D341Med (cell line): ENCODE results near the gene STX4.

Experiments used
- DNase-seq: peaks from one replicate; pipeline ENCODE4 v3.0.0; 2012; ENCODE audit warnings: low spot score

The STX4 gene, protein sequence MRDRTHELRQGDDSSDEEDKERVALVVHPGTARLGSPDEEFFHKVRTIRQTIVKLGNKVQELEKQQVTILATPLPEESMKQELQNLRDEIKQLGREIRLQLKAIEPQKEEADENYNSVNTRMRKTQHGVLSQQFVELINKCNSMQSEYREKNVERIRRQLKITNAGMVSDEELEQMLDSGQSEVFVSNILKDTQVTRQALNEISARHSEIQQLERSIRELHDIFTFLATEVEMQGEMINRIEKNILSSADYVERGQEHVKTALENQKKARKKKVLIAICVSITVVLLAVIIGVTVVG

DNA sequence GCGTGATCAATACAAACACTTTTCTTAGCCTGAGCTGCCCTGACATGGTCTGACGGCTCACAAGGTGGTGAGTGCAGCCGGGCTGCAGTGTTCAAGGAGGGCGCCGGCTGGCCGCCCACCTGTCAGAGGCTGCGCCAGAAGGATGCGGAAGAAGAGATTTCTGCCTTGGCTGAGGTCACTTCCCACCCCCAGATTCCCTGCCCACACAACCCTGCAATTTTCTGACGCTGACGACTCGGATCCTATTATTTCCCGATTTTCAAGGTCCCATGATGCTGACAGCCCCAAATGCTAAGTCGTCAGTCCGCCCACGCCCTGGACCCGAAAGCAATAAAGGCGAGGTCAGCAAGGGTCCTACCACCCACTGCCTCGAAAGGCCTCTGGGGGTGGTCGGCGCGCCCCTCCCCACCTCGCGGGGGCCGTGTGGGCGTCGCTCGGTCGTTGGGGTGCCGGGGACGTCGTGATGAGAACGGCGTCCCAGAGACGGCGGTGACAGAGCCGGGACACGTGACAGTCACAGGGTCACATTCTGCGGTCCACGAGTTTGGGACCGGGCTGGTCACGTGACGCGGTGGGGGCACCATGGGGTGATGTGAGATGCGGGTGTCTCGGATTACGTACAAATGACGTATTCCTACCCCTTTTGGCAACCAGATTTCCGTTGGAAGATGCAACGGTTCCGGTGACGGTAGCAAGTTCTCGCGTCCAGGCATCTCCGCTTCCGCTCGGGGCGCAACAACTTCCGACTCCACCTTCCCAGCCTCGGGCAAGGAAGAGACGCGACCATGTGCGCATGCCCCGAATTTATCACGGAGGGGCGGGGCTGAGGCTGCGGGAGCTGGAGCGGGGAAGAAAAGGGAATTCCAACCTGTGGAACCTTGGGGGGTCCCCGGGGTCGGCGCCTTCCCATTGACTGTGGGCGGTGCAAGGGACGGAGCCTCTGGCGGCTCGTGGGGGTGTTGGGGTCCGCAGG lies at the start of gene STX4:
STX4 (plus strand) TSS at position 823 of the 973 bp plus-strand sequence. CDS start 248 bp downstream, outside the sequence.
- peak; percentile 94 for DNase-seq

DNA sequence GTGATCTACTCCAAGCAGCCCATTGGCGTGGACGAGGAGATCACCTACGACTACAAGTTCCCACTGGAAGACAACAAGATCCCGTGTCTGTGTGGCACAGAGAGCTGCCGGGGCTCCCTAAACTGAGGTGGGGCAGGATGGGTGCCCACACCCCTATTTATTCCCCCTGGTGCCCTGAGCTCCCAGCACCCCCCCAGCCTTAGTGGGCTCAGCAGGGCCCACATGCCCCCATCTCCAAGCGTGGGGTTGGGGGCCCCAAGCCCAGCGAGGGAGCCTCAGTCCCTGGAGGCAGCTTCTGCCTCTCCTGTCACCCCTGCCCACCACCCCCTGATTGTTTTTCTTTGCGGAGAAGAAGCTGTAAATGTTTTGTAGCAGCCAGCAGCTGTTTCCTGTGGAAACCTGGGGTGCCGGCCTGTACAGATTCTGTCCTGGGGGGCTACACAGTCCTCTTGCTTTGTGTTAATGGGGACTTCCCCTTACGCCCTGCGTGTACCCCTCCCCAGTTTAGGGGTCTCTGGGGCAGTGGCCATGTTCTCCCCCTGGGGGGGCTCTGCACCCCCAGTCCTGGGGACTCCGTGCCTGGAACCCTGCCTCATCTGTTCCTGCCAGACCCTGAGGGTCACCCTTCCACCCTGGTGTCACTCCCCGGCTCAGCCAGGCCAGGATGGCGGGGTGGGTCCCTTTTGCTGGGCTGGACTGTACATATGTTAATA lies 49.3 kb upstream of the STX4 start:
- DNase-seq: no peak

DNA sequence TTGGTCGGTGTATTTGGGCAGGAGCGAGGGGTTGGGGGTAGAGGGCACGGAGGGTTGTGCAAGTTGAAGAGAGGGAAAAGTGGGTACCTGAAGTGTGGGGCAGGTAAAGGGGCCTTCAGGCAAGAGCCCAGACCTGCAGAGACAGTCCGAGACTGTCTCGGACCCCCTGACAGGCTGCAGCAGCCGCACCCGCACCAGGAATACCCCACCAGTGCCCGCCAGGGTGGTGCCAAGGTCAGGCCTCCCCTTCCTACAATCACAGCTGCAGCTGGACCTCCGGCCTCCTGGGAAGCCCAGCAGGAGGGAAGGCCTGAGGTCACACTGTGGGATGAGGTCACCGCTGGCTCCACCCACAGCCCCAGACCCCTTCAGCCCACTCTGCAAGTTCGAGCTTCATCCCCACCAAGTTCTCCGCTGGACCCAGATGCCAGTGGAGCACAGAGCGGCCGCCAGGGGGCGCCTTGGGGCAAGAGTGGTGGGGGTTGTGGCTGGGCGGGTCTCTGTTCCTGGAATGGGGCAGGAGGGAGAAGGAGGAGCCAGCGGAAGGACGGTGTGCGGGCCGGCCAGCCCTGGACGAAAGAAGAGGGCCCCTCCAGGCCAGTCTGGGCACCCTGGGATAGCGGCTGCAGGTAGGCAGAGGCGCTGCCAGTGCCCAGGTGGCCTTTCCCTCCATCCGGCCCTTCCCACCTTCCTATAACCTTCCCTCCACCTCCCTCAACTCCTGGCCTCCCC lies 48.5 kb upstream of the STX4 start, which contains the start of gene HSD3B7:
HSD3B7 (plus strand) TSS at position 539 of the 732 bp plus-strand sequence. CDS start 452 bp downstream, outside the sequence.
- peak; percentile 93 for DNase-seq

DNA sequence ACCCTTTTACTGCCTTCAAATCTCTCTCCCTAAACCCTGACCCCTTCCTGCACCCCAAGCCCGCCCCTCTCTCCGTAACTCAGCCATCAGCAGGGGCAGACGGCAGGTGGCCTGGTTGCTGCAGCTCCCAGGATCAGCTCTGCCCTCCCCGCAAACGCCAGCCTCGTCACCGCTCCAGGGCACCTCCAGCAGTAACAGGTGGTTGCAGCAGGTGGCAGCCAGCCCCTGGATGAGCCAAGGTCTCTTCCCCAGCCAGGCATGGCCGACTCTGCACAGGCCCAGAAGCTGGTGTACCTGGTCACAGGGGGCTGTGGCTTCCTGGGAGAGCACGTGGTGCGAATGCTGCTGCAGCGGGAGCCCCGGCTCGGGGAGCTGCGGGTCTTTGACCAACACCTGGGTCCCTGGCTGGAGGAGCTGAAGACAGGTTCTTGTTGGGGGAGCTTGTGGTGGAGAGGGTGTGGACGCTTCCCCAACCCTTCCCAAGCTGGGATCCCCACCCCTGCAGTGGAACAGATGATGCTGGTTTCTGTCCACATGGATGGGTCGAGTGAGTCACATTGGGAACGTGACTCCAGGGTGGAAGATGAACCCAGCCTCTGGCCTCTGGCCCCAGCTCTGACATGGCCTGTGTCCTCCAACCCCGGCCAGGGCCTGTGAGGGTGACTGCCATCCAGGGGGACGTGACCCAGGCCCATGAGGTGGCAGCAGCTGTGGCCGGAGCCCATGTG lies 47.8 kb upstream of the STX4 start:
- peak; percentile 67 for DNase-seq

DNA sequence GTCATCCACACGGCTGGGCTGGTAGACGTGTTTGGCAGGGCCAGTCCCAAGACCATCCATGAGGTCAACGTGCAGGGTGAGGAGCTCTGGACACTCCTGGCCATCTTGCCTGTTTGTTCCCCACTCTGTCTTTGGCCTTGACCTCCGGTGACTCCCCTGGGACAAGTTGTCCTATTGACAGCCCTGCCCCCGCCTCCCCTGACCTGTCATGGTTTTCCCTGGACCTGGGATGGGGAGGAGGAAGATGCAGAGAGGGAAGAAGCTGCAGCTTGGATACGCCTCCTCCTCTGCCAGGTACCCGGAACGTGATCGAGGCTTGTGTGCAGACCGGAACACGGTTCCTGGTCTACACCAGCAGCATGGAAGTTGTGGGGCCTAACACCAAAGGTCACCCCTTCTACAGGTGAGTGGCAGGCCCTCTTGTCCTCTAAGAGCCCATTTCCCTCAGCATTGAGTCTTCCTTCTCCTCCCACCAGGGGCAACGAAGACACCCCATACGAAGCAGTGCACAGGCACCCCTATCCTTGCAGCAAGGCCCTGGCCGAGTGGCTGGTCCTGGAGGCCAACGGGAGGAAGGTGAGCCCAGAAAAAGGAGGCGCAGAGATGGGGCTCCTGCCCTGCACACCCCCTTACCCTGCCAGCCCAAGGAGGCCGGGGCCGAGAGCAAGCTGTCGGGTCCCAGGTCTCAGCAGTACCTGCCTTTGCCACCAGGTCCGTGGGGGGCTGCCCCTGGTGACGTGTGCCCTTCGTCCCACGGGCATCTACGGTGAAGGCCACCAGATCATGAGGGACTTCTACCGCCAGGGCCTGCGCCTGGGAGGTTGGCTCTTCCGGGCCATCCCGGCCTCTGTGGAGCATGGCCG lies 47.0 kb upstream of the STX4 start:
- no peak for DNase-seq

DNA sequence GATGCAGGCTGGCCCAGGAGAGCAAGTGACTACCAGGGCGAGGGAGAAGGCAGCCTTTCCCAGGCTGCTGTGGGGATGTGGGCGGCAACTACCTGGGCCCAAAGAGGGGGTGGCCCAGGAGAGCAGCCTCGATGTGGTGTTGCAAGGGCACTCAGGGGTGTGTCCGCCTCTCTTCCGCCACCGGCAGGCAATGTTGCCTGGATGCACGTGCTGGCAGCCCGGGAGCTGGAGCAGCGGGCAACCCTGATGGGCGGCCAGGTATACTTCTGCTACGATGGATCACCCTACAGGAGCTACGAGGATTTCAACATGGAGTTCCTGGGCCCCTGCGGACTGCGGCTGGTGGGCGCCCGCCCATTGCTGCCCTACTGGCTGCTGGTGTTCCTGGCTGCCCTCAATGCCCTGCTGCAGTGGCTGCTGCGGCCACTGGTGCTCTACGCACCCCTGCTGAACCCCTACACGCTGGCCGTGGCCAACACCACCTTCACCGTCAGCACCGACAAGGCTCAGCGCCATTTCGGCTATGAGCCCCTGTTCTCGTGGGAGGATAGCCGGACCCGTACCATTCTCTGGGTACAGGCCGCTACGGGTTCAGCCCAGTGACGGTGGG lies 45.7 kb upstream of the STX4 start:
- no peak for DNase-seq

DNA sequence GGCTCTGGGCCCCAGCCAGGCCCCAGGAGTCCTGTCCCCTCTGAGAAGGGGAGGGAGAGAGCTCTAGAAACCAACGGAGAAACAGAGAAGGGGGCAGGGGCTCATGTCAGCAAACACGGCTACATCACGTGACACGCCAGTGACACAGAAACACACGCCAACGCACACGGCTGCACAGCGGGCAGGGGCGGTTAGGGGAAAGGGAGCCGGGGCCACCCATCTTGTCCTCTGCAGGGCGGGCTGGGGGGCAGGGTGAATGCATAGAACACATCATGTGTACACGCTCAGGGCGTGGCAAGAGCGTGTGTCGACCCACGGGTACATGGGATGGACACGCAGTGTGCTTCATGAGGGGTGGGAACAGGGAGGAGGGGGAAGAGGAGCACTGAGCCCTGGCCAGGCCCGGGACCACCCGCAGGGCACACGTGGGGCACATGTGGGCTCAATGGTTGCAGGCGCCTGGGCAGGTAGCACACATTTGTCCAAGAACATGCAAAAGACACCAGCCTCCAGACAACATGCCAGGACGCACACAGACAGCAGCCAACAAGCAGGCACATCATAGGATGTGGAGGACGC lies 43.8 kb upstream of the STX4 start:
- DNase-seq: no peak

DNA sequence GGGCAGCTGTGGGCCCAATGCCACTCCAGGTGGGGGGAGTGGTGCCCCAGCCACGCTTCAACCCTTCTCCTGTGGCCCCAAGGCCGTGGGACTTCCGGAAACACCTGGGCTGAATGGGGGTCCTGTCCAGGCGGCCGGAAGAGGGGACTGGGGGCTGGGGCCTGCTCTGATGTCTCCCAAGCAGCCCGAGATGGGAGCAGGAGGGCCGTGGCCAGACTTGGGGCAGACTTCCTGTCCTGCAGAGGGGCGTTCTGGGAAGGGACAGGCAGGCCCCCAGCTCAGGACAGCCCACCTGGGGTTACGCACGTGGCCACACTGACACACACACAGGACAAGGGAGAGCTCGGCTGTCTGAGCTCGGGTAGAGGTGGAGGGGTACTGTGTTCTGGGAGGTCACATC lies 43.3 kb upstream of the STX4 start:
- DNase-seq: no peak

DNA sequence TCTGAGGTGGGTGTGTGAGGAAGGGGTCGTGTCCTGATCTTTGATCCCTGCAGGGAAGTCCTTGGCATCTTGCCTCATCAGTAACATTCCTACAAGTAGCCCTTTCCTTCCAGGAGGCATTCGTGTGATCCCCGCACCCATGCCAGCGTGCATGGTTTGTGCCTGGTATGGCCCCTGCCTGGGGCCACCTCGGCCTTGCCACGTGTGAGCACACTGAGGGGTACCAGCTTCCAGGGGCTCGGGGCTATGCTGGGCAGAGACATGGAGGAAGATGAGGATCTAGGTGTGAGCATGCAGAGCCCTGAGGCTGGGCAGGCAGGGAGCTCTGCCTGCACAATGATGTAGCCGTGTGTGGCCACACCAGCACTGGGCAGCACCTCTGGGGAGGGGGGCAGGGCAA lies 42.3 kb upstream of the STX4 start:
- no peak for DNase-seq

DNA sequence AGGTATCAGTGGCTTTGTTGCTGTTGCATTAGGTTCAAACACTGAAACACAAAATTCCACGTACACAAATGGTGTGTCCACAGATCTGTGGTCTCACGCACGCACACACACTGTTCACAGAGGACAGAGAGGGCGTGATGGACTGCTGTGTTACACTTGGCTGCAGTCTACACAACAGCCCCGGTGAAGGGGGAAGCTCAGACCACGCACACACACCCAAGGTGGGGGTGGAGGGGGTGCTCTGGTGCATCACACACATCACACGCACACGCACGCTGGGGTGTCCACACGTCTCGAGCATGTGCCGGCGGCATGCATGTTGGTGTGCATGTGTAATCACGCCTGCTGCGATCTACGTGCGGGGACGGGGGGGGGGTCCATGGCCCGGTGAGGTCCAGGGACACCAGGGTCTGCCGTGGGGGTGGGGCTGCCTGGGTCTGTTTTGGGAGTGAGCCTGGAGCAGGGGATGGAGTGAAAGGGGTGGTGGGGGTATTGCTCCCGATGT lies 41.0 kb upstream of the STX4 start:
- no peak for DNase-seq

DNA sequence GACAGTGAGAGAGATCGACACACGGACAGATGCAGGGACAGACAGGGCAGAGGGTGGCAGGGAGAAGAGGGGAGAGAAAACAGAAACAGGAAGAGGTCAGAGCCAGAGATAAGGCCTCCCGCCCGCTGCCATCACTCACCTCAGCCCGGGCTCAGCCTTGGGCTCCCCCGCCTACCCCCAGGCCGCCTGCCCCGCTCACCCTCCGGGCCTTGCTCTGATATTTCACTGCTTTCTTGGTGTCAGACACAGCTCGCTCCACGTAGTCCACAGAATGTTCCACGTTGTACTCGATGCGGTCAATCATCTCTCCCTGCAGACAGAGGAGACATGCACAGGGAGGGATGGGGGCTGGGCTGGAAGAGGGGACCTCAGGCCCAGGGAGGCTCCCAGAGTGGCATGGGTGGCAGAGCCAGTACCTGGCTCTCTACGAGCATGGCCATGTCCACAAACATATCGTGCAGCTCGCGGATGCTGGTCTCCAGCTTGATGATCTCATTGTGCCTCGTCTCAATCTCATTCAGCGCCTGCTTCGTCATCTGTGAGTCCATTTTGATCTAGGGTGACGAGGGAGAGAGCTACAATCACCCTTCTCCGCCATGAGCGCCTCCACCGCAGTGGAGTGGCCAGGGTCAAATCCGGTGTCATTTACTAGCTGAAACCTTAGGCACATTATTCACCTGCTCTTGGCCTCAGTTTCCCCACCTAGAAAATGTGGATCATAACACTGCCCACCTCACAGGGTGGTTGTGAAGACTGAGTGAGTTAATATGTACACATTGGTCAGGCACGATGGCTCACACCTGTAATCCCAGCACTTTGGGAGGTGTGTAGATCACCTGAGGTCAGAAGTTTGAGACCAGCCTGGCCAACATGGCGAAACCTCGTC lies 40.2 kb upstream of the STX4 start:
- DNase-seq: no peak

DNA sequence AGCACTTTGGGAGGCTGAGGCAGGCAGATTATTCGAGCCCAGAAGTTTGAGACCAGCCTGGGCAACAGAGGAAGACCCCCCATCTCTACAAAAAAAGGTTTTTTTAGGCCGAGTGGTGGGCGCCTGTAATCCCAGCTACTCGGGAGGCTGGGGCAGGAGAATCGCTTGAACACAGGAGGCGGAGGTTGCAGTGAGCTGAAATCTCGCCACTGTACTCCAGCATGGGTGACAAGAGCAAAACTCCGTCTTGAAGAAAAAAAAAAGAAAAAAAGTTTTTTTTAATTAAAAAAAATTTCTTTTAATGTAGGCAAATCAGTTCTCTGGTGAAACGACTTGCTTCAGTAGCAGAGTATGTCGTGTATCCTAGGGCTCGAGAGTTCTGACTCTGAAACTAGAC lies 37.4 kb upstream of the STX4 start:
- no peak for DNase-seq

DNA sequence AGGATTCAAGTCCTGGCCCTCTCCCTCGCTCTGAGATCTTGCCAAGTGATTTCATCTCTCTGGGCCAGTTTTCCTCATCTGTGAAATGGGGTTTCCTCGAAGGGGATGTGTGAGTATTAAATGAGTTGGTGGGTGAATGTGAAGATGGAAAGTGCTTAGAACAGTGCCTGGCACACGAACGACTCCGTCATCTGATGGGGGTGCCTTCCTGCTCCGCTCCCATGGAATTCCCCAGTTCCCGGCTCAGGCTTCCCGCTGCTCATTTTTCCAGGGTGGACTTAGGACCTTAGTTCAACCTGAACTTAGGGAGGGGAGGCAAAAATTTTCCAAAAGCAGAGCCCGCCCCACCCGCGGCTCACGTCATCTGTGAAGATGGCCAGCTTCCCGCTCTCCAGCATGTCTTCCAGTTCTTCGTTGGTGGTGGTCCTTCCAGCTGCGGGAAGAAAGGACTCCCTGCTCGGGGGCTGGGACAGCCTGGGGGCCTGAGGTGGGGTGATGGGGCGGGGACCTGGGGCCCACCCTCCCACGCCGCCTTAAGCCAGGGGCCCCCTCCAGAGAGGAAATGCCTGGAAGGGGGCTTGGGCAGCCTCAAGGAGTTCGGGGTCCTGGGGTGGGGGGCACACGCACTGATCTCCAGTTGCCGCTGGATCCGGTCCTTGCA lies 36.9 kb upstream of the STX4 start:
- DNase-seq: no peak

DNA sequence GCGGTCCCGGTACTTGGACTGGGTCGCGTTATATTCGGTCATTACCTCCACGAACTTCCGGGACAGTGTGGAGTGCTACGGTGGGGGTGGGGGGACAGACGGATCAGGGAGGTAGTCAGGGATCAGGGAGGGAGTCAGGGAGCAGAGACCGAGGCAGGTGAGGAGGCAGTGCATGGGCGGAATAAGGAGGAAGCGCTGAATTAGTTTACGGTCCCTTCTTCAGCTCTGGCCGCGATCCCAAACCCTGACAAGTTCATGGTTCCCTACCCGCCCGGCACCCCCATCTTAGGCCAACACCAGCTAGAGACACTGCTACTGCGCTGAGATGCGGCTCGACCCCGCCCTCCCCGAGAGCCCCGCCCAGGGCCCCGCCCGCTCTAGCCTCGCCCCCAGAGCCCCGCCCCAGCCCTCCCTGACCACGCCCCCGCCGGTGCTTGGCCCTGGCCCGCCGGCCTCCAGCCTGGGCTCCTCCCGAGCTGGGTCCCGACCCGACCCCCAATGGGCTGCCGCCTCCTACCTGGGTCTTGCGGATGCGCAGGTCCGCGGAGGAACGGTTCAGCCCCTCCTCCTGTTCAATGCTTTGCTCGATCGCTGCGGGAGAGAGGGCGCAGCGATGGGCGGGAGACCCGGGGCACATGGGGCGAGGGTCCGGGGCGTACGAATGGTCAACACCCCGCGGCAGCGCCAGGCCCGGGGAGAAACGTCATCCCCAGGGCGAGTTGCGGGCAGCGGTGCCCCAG lies 36.2 kb upstream of the STX4 start:
- no peak for DNase-seq

DNA sequence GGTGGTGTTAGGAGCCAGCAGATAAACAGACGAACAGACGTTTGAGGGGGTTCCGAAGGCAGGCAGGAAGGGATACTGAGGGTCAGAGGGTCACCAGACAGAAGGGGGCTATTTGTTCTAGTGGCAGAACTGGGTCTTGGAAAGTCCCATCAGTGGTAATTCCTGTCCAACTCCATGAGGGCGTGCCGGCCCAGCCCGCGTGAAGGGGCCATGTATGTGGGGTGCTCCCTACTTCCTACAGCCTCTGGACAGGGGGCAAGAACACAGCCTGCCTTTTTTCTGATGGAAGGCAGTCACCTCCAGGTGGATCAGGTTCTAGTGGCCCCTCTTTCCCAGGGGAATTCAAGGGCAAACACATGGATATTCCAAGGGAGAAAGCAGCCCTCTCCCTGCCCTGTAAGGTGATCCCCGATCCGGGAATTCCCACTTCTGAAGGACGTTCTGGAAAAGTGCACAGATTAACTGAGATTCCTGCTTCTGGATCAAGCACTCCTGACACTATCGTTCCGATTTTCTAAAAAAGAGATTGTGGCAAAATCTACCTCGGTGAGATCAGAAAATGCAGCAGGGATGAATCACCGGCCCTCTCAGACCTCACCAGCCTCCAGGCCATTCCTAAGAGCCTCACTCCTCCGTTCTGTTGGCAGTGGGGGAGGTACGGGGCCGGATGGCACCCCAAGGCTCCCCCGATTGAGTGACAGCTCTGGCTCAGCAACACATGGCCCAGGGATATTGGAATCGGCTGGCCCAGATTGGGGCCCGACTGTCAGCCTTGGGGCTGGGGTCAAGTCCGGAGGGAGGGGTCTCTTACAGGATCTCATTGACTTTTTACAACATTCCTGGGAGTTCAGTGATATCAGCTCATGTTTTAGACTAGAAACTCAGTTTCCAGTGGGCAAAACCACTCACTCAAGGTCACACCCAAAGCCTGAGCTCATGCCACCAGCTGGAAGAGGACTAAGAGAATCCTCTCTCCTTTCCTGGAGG lies 35.3 kb upstream of the STX4 start:
- DNase-seq: no peak
